HepG2 (cell line): ENCODE measurements around the gene SLC36A2. TPM values are rescaled to one million over a fixed set of nuclear protein-coding genes. Genes with fewer than 3 reads are reported as not detected.

Source experiments
- ATAC-seq: fragments of 200-7000 bp; cut with Tn5 transposase; 3 replicates; pipeline ENCODE4 v1.9.1; 2020; ENCODE audit warnings: mild to moderate bottlenecking, moderate library complexity
- BruUV-seq: library from RNA; stranded (reverse); fragments of 400-500 nt; replicated peaks from 2 replicates; lab custom pipeline; 2021; lab: Mats Ljungman, UMichigan
- CTCF ChIA-PET: fragments of 300-600 bp; formaldehyde crosslinking; extraction: SDS; loops from one replicate; lab custom pipeline; 2021; ENCODE audit warnings: low total read pairs, inconsistent platforms, low intra/inter-chr PET ratio; lab: Yijun Ruan, JAX
- POLR2A ChIA-PET: fragments of 350-600 bp; sonication (Branson Sonifier 250); formaldehyde crosslinking; loops from one replicate; lab custom pipeline; 2020; ENCODE audit warnings: antibody characterized with exemption, inconsistent platforms; lab: Yijun Ruan, JAX
- DNase-seq: peaks from one replicate; pipeline ENCODE4 v3.0.0-alpha.2; 2015; ENCODE audit warnings: low spot score
- FAIRE-seq: peaks from 3 replicates; lab custom pipeline; 2011; peaks lifted over from hg19 to GRCh38; lab: Jason Lieb, UNC
- H2AFZ ChIP-seq: one replicate; pipeline ENCODE4 v1.6.1; 2011; ENCODE audit warnings: low read length, inconsistent platforms
- H3K27ac ChIP-seq: fragments of 300-600 bp; 3 replicates; pipeline ENCODE4 v1.8.0; 2011; ENCODE audit warnings: mixed run types, mild to moderate bottlenecking, mixed read lengths, low read length, inconsistent platforms; ENCODE audit not compliant: insufficient read depth; ENCODE audit errors: extremely low read length
- H3K27me3 ChIP-seq, 2 experiments: fragments of 200-600 bp in 1 of 2; 2 replicates in 1 of 2; 3 replicates in 1 of 2; pipeline versions ENCODE4 v1.6.0 to v1.8.0; 2011; ENCODE audit warnings: low read length in 2 of 2, mild to moderate bottlenecking in 2 of 2, moderate library complexity in 2 of 2, inconsistent platforms in 1 of 2; ENCODE audit not compliant: insufficient read depth in 2 of 2, control insufficient read depth in 1 of 2
- H3K36me3 ChIP-seq, 2 experiments: fragments of 200-600 bp in 1 of 2; replicated peaks in 1 of 2; 2 replicates in 1 of 2; 3 replicates in 1 of 2; pipeline versions ENCODE4 v1.5.1 to v1.8.0; 2011; ENCODE audit warnings: low read length in 2 of 2, inconsistent platforms in 1 of 2; ENCODE audit not compliant: insufficient read depth in 2 of 2, control insufficient read depth in 1 of 2
- H3K4me1 ChIP-seq: 2 replicates; pipeline ENCODE4 v1.5.1; 2012; ENCODE audit warnings: low read length, inconsistent platforms; ENCODE audit not compliant: insufficient read depth
- H3K4me2 ChIP-seq: 2 replicates; pipeline ENCODE4 v1.6.0; 2011; ENCODE audit warnings: low read depth, low read length, inconsistent platforms
- H3K4me3 ChIP-seq, 3 experiments: fragments of 200-600 bp in 1 of 3; sonication (generic), shearing (Covaris generic) in 1 of 3; replicated peaks in 1 of 3; 2 replicates each; pipeline ENCODE4 v1.5.1; 2011 to 2016; ENCODE audit warnings: low read length in 3 of 3, inconsistent platforms in 2 of 3, low read depth in 2 of 3, mild to moderate bottlenecking in 2 of 3, control low read depth in 1 of 3, mixed read lengths in 1 of 3; ENCODE audit not compliant: insufficient read depth in 1 of 3
- H3K79me2 ChIP-seq: one replicate; pipeline ENCODE4 v1.6.1; 2011; ENCODE audit warnings: low read length, inconsistent platforms; ENCODE audit not compliant: insufficient read depth
- H3K9ac ChIP-seq: 2 replicates; pipeline ENCODE4 v1.6.0; 2011; ENCODE audit warnings: mild to moderate bottlenecking, low read depth, low read length, inconsistent platforms; ENCODE audit not compliant: insufficient read depth
- H3K9me3 ChIP-seq: 2 replicates; pipeline ENCODE4 v1.5.1; 2012; ENCODE audit warnings: mild to moderate bottlenecking, low read length
- H4K20me1 ChIP-seq: 2 replicates; pipeline ENCODE4 v1.6.0; 2011; ENCODE audit warnings: inconsistent platforms, mild to moderate bottlenecking, low read length, moderate library complexity; ENCODE audit not compliant: insufficient read depth
- CEBPG ChIP-seq: IDR thresholded peaks from 2 replicates; pipeline ENCODE4 v1.6.1; 2016
- MAFF ChIP-seq: IDR thresholded peaks from 2 replicates; pipeline ENCODE4 v1.6.1; 2011; ENCODE audit warnings: low read depth, low read length, improper control_type of control experiment
- MAFK ChIP-seq, 2 experiments: IDR thresholded peaks in 1 of 2; conservative IDR thresholded peaks in 1 of 2; 2 replicates each; pipeline ENCODE4 v1.6.1; 2011; ENCODE audit warnings: improper control_type of control experiment in 2 of 2, low read length in 2 of 2
- RORA ChIP-seq: sonication (generic); formaldehyde crosslinking; IDR thresholded peaks from 2 replicates; pipeline ENCODE4 v1.5.0; 2020; ENCODE audit warnings: mild to moderate bottlenecking, missing genetic modification reagents, moderate library complexity
- SAFB2 ChIP-seq: sonication (generic); formaldehyde crosslinking; IDR thresholded peaks from 2 replicates; pipeline ENCODE4 v1.5.1; 2020; ENCODE audit warnings: missing genetic modification reagents, low read depth, mild to moderate bottlenecking, borderline replicate concordance
- SNAI1 ChIP-seq: sonication (generic); formaldehyde crosslinking; IDR thresholded peaks from 2 replicates; pipeline ENCODE4 v1.5.0; 2020; ENCODE audit warnings: mild to moderate bottlenecking, missing genetic modification reagents, borderline replicate concordance
- ZNF101 ChIP-seq: sonication (generic); formaldehyde crosslinking; IDR thresholded peaks from 2 replicates; pipeline ENCODE4 v1.4.0; 2020; ENCODE audit warnings: mild to moderate bottlenecking, low read depth, missing genetic modification reagents, borderline replicate concordance
- ZNF598 ChIP-seq: sonication (generic); formaldehyde crosslinking; IDR thresholded peaks from 2 replicates; pipeline ENCODE4 v1.5.1; 2020; ENCODE audit warnings: mild to moderate bottlenecking, missing genetic modification reagents, borderline replicate concordance
- WGBS: methylation state at CpG from one replicate; pipeline ENCODE4 v1.1.6; 2017; ENCODE audit warnings: low lambda C conversion rate; 5-methylcytosine and 5-hydroxymethylcytosine counted together
- in situ Hi-C: cut with HindIII; loops from 2 replicates; pipeline ENCODE4 v1.10.0; 2017; ENCODE audit warnings: low pct_unique_long_range_greater_than_20kb; ENCODE audit not compliant: extremely low pct_ligation_motif_present
- intact Hi-C: fragments of 100-400 bp; cut with micrococcal nuclease; formaldehyde crosslinking; loops from one replicate; pipeline ENCODE4 v1.10.0; 2022; ENCODE audit not compliant: unreplicated experiment
- polyA plus RNA-seq, 8 experiments: library from polyadenylated mRNA; depleted of rRNA in 3 of 8; stranded (reverse) in 7 of 8; unstranded in 1 of 8; fragments of >200 nt; fragmentation: Illumina TruSeq in 4 of 8; extraction: Trizol in 4 of 8; gene quantifications; 2 replicates each; pipeline versions ENCODE4 v1.2.1 to v1.2.3, GENCODE V29; 2011 to 2016; ENCODE audit warnings: low read depth in 4 of 8, missing spikeins in 1 of 8, mixed read lengths in 1 of 8; ENCODE audit not compliant: insufficient read depth in 1 of 8
- total RNA-seq, 5 experiments: library from RNA; depleted of rRNA; stranded (reverse); fragments of >200 nt; fragmentation: Illumina TruSeq; extraction: Trizol; gene quantifications; 2 replicates each; pipeline ENCODE4 v1.2.3, GENCODE V29; 2016; ENCODE audit warnings: low read depth in 1 of 5
- TF ChIP-seq, protein P1 (sequence below): sonication (generic); formaldehyde crosslinking; IDR thresholded peaks from 2 replicates; pipeline ENCODE4 v1.4.0; 2020; ENCODE audit warnings: missing genetic modification reagents
- TF ChIP-seq, protein P2 (sequence below): sonication (generic); formaldehyde crosslinking; IDR thresholded peaks from 2 replicates; pipeline ENCODE4 v1.5.0; 2020; ENCODE audit warnings: mild to moderate bottlenecking, missing genetic modification reagents, moderate library complexity
- TF ChIP-seq, protein P3 (sequence below): sonication (generic); formaldehyde crosslinking; IDR thresholded peaks from 2 replicates; pipeline ENCODE4 v1.8.0; 2022; ENCODE audit warnings: mild to moderate bottlenecking, missing genetic modification reagents, borderline replicate concordance
- TF ChIP-seq, protein P4 (sequence below): sonication (generic); formaldehyde crosslinking; IDR thresholded peaks from 2 replicates; pipeline ENCODE4 v1.5.0; 2020; ENCODE audit warnings: missing genetic modification reagents

Gene SLC36A2
- total and polyA plus RNA-seq, 2 of the 13 experiments (the other 11 are each of a cell fraction or from before 2014, with no cell fraction given) = 0.03 TPM; not detected in 1

DNA sequence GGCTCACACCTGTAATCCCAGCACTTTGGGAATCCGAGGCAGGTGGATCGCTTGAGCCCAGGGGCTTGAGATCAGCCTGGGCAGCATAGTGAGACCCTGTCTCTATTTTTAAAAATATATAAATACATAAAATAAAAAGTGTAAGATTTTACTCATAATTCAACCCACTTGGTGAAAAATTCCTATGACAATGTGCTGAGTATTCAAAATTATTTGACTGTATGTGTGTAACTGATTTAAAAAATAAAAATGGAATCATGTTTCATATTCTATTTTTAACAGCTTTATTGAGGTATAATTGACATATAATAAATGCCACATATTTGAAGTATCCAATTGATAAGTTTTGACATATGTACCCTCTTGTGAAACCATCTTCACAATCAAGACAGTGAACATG, 71.6 kb downstream of the SLC36A2 start:
- Histone ChIP-seq H3K27ac (no peak overlapping the region), H3K9me3 (no peaks in the 10 kb centered on the region), H3K36me3 (no peaks in the 10 kb centered on the region), H3K4me2 (no peak overlapping the region), H2AFZ (no peak overlapping the region), H3K4me3 (no peak overlapping the region), H3K27me3 (no peaks in the 10 kb centered on the region), H4K20me1 (no peaks in the 10 kb centered on the region), H3K79me2 (no peaks in the 10 kb centered on the region), H3K9ac (no peak overlapping the region), H3K4me1 (no peaks in the 10 kb centered on the region)
- no TSS peak for BruUV-seq
- ChIA-PET CTCF (no interaction called here), POLR2A (no interaction called here)
- FAIRE-seq = no peak
- no peak for DNase-seq
- in situ Hi-C loops = no loop called here
- no peak for ATAC-seq
- intact Hi-C loops = no loop called here
- WGBS = 68% methylated on average over 2 of the region's 2 CpGs
- peak in 1 of 2 experiments; percentile 62; a peak in 2 of 4 replicates for TF ChIP-seq MAFK (conservative IDR thresholded peaks at IDR 0.05 in 1 of 2, IDR thresholded peaks at IDR 0.05 in 1 of 2; ENCODE audit: low read length in 2 of 2)
- TF ChIP-seq, protein P1, sequence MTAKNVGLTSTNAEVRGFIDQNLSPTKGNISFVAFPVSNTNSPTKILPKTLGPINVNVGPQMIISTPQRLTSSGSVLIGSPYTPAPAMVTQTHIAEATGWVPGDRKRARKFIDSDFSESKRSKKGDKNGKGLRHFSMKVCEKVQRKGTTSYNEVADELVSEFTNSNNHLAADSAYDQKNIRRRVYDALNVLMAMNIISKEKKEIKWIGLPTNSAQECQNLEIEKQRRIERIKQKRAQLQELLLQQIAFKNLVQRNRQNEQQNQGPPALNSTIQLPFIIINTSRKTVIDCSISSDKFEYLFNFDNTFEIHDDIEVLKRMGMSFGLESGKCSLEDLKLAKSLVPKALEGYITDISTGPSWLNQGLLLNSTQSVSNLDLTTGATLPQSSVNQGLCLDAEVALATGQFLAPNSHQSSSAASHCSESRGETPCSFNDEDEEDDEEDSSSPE (CRISPR knock-in tag) = no peak
- TF ChIP-seq MAFF = peak; percentile 11; the same call in 1 of the 2 replicates
- TF ChIP-seq ZNF101 = no peak

DNA sequence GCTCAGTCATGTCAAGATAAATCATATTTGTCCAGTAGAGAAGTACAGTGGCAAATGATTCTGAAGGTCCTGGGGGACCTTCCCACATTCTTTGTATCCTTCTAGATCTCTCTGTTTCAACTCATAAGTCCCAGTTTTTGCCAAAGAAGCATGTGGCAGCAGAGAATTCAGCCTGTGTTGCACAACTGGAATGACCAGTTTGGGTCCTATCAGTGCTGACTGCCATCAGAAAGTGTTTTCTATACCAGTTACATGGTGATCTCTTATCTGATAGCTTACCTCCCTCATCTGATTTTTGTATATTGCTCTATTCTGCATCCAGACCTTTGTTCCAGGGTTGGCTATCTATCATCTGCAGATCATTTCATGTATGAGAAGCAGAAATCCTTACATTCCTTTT, 72.7 kb downstream of the SLC36A2 start:
- Histone ChIP-seq H3K4me2 (no peak overlapping the region), H3K9ac (no peak overlapping the region), H3K27me3 (no peaks in the 10 kb centered on the region), H3K4me1 (no peaks in the 10 kb centered on the region), H2AFZ (no peak overlapping the region), H3K79me2 (no peaks in the 10 kb centered on the region), H3K36me3 (peaks cover 0 to 4% of the 10 kb centered on the region in 2 experiments; a peak in 1 of 5 replicates), H3K9me3 (no peaks in the 10 kb centered on the region), H3K27ac (no peak overlapping the region), H4K20me1 (no peaks in the 10 kb centered on the region), H3K4me3 (no peak overlapping the region)
- CTCF ChIA-PET = no interaction called here
- POLR2A ChIA-PET = no interaction called here
- in situ Hi-C loops (no loop called here), intact Hi-C loops (no loop called here)
- no peak for ATAC-seq
- FAIRE-seq = no peak
- DNase-seq = no peak
- TF ChIP-seq SNAI1 (CRISPR knock-in tag) = no peak
- no peak for TF ChIP-seq SAFB2
- TF ChIP-seq, protein P2, sequence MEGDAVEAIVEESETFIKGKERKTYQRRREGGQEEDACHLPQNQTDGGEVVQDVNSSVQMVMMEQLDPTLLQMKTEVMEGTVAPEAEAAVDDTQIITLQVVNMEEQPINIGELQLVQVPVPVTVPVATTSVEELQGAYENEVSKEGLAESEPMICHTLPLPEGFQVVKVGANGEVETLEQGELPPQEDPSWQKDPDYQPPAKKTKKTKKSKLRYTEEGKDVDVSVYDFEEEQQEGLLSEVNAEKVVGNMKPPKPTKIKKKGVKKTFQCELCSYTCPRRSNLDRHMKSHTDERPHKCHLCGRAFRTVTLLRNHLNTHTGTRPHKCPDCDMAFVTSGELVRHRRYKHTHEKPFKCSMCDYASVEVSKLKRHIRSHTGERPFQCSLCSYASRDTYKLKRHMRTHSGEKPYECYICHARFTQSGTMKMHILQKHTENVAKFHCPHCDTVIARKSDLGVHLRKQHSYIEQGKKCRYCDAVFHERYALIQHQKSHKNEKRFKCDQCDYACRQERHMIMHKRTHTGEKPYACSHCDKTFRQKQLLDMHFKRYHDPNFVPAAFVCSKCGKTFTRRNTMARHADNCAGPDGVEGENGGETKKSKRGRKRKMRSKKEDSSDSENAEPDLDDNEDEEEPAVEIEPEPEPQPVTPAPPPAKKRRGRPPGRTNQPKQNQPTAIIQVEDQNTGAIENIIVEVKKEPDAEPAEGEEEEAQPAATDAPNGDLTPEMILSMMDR (CRISPR knock-in tag) = no peak
- no peak for TF ChIP-seq RORA (CRISPR knock-in tag)
- TF ChIP-seq, protein P3, sequence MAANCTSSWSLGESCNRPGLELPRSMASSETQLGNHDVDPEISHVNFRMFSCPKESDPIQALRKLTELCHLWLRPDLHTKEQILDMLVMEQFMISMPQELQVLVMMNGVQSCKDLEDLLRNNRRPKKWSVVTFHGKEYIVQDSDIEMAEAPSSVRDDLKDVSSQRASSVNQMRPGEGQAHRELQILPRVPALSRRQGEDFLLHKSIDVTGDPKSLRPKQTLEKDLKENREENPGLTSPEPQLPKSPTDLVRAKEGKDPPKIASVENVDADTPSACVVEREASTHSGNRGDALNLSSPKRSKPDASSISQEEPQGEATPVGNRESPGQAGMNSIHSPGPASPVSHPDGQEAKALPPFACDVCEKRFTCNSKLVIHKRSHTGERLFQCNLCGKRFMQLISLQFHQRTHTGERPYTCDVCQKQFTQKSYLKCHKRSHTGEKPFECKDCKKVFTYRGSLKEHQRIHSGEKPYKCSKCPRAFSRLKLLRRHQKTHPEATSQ (CRISPR knock-in tag) = no peak
- TF ChIP-seq CEBPG (CRISPR knock-in tag) = no peak
- TF ChIP-seq, protein P4, sequence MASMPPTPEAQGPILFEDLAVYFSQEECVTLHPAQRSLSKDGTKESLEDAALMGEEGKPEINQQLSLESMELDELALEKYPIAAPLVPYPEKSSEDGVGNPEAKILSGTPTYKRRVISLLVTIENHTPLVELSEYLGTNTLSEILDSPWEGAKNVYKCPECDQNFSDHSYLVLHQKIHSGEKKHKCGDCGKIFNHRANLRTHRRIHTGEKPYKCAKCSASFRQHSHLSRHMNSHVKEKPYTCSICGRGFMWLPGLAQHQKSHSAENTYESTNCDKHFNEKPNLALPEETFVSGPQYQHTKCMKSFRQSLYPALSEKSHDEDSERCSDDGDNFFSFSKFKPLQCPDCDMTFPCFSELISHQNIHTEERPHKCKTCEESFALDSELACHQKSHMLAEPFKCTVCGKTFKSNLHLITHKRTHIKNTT (CRISPR knock-in tag) = no peak
- no peak for TF ChIP-seq ZNF598
- BruUV-seq = no TSS peak
